Transverse colon (tissue), 3 donors: ENCODE results near the gene NRAS.

ENCODE experiments used
- POLR2A ChIP-seq: fragments of 450-650 bp; IDR thresholded peaks from one replicate; pipeline ENCODE4 v1.6.1; 2016; ENCODE audit warnings: antibody characterized with exemption, mild to moderate bottlenecking, moderate library complexity
- POLR2AphosphoS5 ChIP-seq, 3 donors: sonication (generic); formaldehyde crosslinking; IDR thresholded peaks; one replicate each; pipeline ENCODE4 v1.6.1; 2016; ENCODE audit warnings: antibody characterized with exemption in 3 of 3

DNA sequence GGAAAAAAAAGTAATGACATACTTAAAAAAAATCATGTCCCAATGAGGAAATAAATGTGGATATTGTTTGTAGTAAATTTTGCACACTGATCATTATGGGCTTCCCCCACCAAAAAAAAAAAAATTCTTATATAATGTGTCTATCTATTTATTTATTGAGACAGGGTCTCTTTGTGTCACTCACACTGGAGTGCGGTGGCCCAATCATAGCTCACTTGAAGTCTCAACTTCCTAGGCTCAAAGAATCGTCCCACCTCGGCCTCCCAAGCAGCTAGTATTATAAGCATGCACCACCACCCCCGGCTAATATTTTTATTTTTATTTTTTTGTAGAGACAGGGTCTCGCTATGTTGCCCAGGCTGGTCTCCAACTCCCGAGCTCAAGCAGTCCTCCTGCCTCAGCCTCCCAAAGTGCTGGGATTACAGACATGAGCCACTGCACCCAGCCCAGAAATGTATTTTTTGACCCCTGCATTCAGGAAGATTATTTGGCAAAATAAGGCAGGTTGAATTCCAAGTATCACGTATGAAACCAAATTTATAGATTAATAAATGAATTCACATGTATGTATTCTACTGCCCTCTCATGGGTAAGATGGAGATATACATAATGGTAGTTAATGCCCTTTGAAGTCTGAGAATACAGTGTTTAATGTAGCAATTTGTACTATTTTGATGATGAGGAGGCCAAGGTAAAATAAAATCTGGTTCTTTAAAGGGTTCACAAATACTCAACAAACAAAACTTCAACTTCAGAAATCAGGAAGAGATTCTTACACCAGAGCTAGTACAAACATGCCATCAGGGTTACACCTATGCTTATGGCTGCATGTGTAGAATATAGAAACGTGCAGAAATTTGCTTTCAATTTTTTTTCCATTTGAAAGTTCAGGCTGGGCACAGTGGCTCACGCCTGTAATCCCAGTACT, 45.3 kb downstream of the NRAS start:
- TF ChIP-seq POLR2AphosphoS5 (IDR thresholded peaks at IDR 0.05) (no peak), POLR2A (no peak)
